Measurements from ENCODE around the gene CXCL13.
"Not testable (repeated sequence)": the region's sequence is repeated elsewhere in the genome, so short reads cannot be mapped to it uniquely, and the experiment has no call there.

CXCL13 gene

DNA sequence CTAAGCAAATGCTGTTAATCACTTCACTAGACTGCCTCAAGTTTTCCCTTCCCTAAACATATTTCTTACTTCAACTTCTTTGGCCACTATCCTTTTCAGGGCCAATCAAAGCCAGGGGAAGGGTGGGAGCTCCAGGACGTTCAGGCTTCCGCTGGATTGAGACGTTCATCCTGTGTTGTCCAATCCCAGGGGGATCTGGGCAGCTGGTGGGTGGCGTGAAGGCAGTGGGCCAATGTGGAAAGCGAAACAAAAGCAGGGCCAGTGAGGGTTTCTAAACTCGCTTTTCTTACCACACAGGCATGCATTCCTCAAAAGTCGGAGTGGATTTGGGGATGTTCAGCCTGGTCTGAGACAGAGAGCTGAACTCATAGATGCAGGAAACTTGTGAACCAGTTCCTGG is 7.6 kb downstream of the CXCL13 start:
- no peak for DNase-seq

GRCh38 chr4:77615153-77615552 is 9.5 kb downstream of the CXCL13 start:
- no peak for DNase-seq

DNA sequence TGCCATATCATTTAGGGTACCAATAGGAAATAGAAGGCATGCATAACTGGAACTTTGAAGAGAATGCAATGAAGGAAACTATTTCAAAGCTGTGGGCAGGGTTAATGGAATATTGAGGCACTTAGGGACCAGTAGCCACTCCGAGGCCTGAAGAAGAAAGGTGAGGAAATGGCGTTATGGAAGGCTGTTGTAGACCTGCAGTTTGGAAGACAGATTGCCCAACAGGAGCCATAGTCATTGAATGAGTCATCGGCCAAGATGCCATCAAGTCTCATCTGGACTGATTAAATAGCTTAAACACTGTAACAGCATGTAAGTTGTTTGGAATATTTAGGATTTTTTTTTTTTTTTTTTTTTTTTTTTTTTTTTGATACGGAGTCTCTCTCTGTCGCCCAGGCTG is 11.6 kb downstream of the CXCL13 start:
- no peak for DNase-seq

GRCh38 chr4:77618383-77619241 is 13.0 kb downstream of the CXCL13 start:
- peak; percentile 57 for DNase-seq

GRCh38 chr4:77619408-77619807 is 13.8 kb downstream of the CXCL13 start:
- no peak for DNase-seq

DNA sequence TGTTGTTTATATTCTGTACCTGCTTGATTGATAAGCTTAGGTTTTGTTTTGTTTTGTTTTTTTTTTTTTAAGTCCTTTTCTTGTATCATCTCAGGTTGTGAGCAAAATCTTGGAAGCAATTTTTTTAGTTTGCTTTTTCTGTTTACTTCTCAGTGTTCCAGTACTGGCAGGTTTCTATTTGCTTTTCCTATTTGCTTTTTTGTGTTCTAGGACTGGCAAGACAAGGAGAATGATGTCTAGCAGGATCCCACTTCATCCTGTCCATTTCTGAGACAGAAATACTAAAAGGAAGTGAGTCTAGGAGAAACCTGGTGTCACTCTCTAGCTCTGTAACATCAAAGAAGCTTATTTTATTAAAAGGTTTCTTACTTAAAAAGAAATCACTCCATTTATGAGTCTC is 15.6 kb downstream of the CXCL13 start:
- no peak for DNase-seq

- DNase-seq, result no peak
These were observed 17.5 kb downstream of the CXCL13 start for GRCh38 chr4:77623091-77623490.

GRCh38 chr4:77624213-77624612 is 18.6 kb downstream of the CXCL13 start:
- no peak for DNase-seq

- DNase-seq, result no peak
These were observed 19.9 kb downstream of the CXCL13 start for GRCh38 chr4:77625485-77625884.

DNA sequence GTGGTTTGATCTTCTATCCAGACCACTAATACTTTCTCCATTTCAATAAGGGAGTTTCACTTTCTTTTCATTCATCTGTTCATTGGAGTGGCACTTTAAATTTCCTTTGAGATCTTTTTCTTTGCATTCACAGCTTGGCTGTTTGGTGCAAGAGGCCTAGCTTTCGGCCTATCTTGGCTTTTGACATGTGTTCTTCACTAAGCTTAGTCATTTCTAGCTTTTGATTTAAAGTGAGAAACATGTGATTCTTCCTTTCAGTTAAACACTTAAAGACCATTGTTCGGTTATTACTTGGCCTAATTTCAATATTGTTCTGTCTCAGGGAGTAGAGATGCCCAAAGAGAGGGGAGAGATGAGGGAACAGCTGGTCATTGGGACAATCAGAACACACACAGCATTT is 24.3 kb downstream of the CXCL13 start:
- no peak for DNase-seq

- no peak for DNase-seq
These were observed 25.7 kb downstream of the CXCL13 start for GRCh38 chr4:77631276-77631675.

DNA sequence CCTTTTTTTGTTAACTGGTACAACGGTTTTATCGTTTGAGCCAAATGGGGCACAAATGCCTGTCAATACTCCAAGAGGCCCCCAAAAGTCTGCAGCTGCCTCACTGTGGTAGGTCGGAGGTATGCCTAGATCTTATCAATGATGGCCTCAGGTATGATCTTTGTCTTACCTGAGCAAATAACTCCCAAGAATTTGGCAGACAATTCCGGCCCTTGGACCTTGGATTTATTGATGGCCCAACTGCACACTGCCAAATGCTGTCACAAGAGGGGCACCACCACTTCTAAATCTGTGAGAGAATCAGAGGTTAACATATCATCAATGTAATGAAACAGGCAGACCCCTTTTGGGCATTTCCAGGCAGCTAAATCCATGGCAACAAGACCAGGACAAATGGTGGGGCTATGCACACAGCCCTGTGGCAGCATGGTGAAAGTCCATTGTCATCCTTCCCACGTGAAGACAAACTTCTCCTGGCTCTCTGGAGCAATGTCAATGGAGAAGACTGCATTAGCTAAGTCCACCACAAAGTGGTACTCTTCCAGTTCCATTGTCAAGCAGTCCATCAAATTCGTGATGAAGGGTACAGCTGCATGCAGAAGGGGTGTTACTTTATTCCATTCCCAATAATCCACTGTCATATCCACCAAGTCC is 28.6 kb downstream of the CXCL13 start:
- no peak for DNase-seq

DNA sequence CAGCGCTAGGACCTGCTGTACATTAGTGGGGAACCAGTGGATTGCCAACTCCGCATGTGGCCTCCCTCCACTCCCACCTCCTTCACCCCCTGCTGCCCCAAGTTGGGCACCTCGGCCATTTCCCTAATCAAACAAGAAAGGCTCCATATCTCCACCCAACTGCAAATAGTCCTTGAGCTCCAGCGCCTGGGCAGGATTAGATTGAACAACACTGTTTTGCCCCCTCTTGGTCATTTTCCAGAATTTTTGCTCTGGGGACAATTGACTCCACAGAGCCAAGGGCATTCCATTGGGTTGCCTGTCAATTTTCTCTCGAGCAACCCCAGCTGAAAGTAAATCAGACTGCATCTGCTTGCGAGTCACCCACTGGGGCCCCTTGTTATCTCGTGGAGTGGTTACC is 29.6 kb downstream of the CXCL13 start:
- DNase-seq, result no peak

DNA sequence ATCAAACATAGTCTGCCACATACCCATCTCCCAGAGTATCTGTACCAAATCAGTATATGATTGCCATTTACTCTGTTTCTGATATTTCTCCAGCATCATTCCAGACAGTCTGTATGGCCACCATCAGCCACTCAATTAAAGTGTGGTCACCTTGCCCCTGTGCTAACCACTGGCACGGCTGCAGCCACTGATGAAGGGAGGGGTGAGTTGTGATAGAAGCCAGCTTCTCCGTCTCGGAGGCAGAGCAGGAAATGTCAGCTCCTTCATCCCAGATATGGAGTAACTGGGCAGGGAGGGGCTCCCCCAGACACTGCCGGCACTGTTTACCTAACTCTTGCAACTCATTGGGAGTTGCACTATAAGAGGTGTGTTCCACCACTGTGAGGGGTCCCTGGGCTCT is 30.3 kb downstream of the CXCL13 start:
- no peak for DNase-seq

- DNase-seq, result no peak
These were observed 31.3 kb downstream of the CXCL13 start for GRCh38 chr4:77636902-77637301.

DNA sequence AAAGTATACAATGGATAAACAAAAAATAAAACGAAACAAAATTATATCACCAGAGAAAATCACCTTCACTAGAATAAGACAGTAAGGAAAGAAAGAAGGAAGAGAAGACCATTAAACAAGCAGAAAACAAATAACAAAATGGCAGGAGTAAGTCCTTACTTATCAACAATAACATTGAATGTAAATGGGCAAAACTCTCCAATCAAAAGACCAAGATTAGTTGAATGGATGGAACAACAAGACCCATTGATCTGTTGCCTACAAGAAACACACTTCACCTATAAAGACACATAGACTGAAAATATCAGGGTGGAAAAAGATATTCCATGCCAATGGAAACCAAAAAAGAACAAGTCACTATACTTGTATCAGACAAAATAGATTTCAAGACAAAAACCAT is 38.4 kb downstream of the CXCL13 start:
- DNase-seq, result not testable (repeated sequence)

- DNase-seq, result no peak
These were observed 45.2 kb downstream of the CXCL13 start for GRCh38 chr4:77650787-77651186.

- DNase-seq, result no peak
These were observed 46.2 kb downstream of the CXCL13 start for GRCh38 chr4:77651820-77652219.

DNA sequence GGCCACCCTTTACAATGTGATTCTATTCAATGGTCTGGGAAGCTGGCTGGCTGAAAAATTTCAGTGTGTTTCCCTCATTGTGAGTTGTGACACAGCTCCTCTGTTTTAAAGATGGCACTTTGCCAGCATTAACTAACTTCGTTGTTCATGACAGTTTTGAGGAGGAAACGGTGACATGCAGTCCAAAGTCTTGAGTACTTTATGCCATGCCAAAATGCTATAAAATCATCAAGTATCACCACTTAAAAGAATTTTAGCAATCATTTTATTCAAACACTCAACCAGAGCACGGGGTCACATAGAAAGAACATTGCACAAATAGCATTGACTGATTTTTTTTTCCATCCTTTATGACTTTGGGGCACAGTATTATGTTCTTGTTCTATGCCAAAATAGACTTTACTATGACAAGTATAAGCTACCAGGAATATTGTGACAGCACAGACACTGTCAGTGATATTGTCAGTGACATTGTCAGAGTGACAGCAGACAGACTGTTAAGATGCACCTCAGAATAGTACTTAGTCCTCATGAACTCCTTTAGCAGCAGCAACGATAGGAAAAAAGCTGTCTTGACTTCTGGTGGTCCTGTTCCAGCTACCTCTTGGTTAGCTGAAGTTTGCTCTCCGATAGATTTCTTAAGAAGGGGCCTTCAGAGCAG is 46.7 kb downstream of the CXCL13 start:
- no peak for DNase-seq

DNA sequence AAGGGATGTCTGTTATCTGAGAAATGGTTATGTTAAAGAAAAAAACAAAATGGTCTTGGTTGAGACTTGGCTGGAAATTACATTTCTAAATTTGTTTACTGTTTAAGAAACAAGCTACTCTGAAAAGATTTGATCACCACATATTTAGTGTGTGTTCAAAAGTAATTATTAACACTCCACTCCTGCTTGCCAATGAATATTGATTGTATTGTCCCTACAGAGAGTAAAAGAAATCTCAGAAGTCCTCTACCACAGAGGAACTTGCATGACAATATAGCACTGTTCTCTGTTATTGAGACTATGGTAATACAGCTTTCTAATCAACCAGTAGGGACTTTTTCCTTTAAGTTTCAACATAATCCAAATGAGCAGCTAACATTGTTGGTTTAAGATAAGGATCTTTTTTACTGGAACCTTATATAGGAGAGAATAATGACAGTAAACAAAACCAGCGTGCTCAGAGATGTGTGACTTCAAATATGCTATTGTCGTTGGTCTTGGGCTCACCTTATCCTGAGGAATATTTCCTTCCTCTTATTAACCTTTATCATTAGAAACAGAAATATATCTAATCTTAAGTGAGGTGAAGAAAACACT is 47.6 kb downstream of the CXCL13 start:
- no peak for DNase-seq

GRCh38 chr4:77660318-77660717 is 54.7 kb downstream of the CXCL13 start:
- not testable (repeated sequence) for DNase-seq
